ENCODE measurements around the gene HBA1. TPM values are rescaled to one million over a fixed set of nuclear protein-coding genes. Genes with fewer than 3 reads are reported as not detected.

HBA1 gene
- total and polyA plus RNA-seq, 2 of the 4 experiments (the other 2 are of a cell fraction) = 0.21 TPM; not detected in 1

DNA sequence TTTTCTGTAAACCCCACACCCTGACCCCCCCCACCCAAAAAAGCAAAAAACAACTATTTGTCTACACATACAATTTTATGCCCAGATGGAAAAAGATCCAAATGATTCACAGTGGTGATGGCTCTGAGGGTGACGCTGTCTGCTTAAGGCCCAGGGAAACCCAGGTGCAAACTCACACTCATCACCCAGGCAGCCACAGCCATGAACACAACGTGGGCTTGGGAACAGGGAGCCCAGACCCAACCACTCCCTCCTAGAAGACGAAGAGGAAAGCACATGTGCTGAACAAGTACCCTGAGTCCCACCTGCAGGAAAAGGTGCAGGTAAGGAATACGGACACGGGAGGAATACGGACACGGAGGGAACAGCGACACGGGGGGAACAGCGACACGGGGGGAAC lies 9.2 kb downstream of the HBA1 start:
- Histone ChIP-seq H3K36me3 (ENCODE audit: control insufficient read depth, insufficient read depth, low read length) (peaks cover 40% of the 10 kb centered on the region), H2AFZ (replicated peaks; ENCODE audit: low read length, poor library complexity) (no peak overlapping the region), H2BK5ac (ENCODE audit: low read depth, low read length, poor library complexity, severe bottlenecking) (no peak overlapping the region), H3K9me3 (ENCODE audit: control insufficient read depth, insufficient read depth, low read length) (no peaks in the 10 kb centered on the region), H3K56ac (ENCODE audit: extremely low read depth, insufficient read depth, low read length) (no peak overlapping the region), H4K20me1 (ENCODE audit: insufficient read depth, low read length) (peaks cover 25% of the 10 kb centered on the region), H3K4me3 (ENCODE audit: insufficient read depth, low read depth, low read length) (no peak overlapping the region), H2BK120ac (ENCODE audit: low read depth, low read length) (no peak overlapping the region), H3K27me3 (ENCODE audit: control insufficient read depth, insufficient read depth, low read length) (no peaks in the 10 kb centered on the region), H3K79me1 (ENCODE audit: low read depth in 1 of 2, low read length in 2 of 2) (0 out of 4 replicates have a peak, but pooled peaks cover 0 to 11% of the 10 kb centered on the region in 2 experiments), H3K4me1 (ENCODE audit: control insufficient read depth, insufficient read depth, low read length) (peaks cover 5% of the 10 kb centered on the region; the same call in 1 of the 2 replicates), H4K5ac (ENCODE audit: low read depth, low read length) (no peak overlapping the region), H2BK15ac (ENCODE audit: low read depth, low read length) (no peak overlapping the region), H4K91ac (ENCODE audit: insufficient read depth, low read depth, low read length) (no peak overlapping the region), H3K14ac (replicated peaks; ENCODE audit: low read depth, low read length) (no peak overlapping the region), H3K18ac (ENCODE audit: low read depth, low read length) (no peak overlapping the region), H3K27ac (ENCODE audit: insufficient read depth, low read length) (no peak overlapping the region), H4K8ac (ENCODE audit: low read depth in 2 of 2, low read length in 2 of 2) (no peak overlapping the region), H3K9ac (ENCODE audit: low read depth, low read length) (no peak overlapping the region), H2AK9ac (replicated peaks; ENCODE audit: low read depth, low read length, poor library complexity) (no peak overlapping the region), H2AK5ac (ENCODE audit: low read depth, low read length) (no peak overlapping the region), H3K4ac (ENCODE audit: low read depth, low read length) (no peak overlapping the region), H2BK20ac (ENCODE audit: low read depth, low read length) (no peak overlapping the region), H3K23ac (ENCODE audit: low read depth, low read length) (no peak overlapping the region), H3K9me1 (ENCODE audit: insufficient read depth, low read length) (no peaks in the 10 kb centered on the region), H3K4me2 (ENCODE audit: low read depth, low read length) (no peak overlapping the region)
- 100% methylated on average over 1 of the region's 11 CpGs; no CpG with 5 or more reads in 1 of the 2 experiments for WGBS, 2 experiments (ENCODE audit: extremely low coverage in 2 of 2, insufficient read length in 1 of 2)
- dilution Hi-C loops (cut with HindIII; ENCODE audit: low sequenced_read_pairs, unreplicated experiment) (no loop called here), intact Hi-C loops (cut with micrococcal nuclease) (no loop called here), in situ Hi-C loops (cut with MboI; ENCODE audit: low sequenced_read_pairs) (no loop called here)
- DNase-seq (no peak), ATAC-seq (ENCODE audit: low read depth) (no peak)
- ChIA-PET POLR2A (ENCODE audit: unreplicated experiment) (no interaction called here), CTCF (no interaction called here)
- no TSS peak for BruUV-seq (replicated peaks)
- TF ChIP-seq MAFK (IDR thresholded peaks at IDR 0.05; ENCODE audit: low read depth, low read length) (no peak), MAZ (IDR thresholded peaks at IDR 0.05; ENCODE audit: borderline replicate concordance, low read depth, low read length) (no peak), RFX5 (IDR thresholded peaks at IDR 0.05; ENCODE audit: low read depth, low read length) (no peak), NFE2L2 (IDR thresholded peaks at IDR 0.05; ENCODE audit: low read depth, low read length) (no peak), BHLHE40 (IDR thresholded peaks at IDR 0.05; ENCODE audit: low read depth, low read length) (no peak), POLR2A (IDR thresholded peaks at IDR 0.05; ENCODE audit: low read depth, low read length) (no peak), RCOR1 (IDR thresholded peaks at IDR 0.05; ENCODE audit: insufficient replicate concordance, low read length) (no peak)
